WTC11 (cell line): ENCODE measurements around the gene BTBD19. TPM values are rescaled to one million over a fixed set of nuclear protein-coding genes. Genes with fewer than 3 reads are reported as not detected.
A peak's percentile ranks its signal among the peaks of the same experiment; 100 is the strongest.
"Not testable (repeated sequence)": the region's sequence is repeated elsewhere in the genome, so short reads cannot be mapped to it uniquely, and the experiment has no call there.

Experiments
- ATAC-seq: fragments of 200-7000 bp; cut with Tn5 transposase; 2 replicates; pipeline ENCODE4 v1.10.0; 2021; ENCODE audit warnings: mild to moderate bottlenecking, moderate library complexity
- CTCF ChIA-PET: fragments of 300-600 bp; sonication (Branson Sonifier 250); formaldehyde crosslinking; loops from one replicate; lab custom pipeline; 2021; ENCODE audit warnings: antibody characterized with exemption; lab: Charles Lee
- POLR2A ChIA-PET: fragments of 350-600 bp; sonication (Branson Sonifier 250); formaldehyde crosslinking; loops from one replicate; lab custom pipeline; 2021; ENCODE audit warnings: antibody characterized with exemption; lab: Charles Lee
- DNase-seq: peaks from one replicate; pipeline ENCODE4 v3.0.0; 2021; ENCODE audit warnings: low spot score
- H3K27ac Mint-ChIP-seq: 2 replicates; pipeline ENCODE4 v1.8.0; 2021; ENCODE audit warnings: mixed read lengths
- H3K27me3 Mint-ChIP-seq: 2 replicates; pipeline ENCODE4 v1.8.0; 2021; ENCODE audit warnings: low read depth, mild to moderate bottlenecking, moderate library complexity, mixed read lengths
- H3K36me3 Mint-ChIP-seq: 2 replicates; pipeline ENCODE4 v1.8.0; 2021; ENCODE audit warnings: mixed read lengths
- H3K4me1 Mint-ChIP-seq: 2 replicates; pipeline ENCODE4 v1.8.0; 2022; ENCODE audit warnings: mixed read lengths
- H3K4me3 Mint-ChIP-seq: 2 replicates; pipeline ENCODE4 v1.8.0; 2021; ENCODE audit warnings: mild to moderate bottlenecking, moderate library complexity, mixed read lengths
- H3K9me3 Mint-ChIP-seq: 2 replicates; pipeline ENCODE4 v1.8.0; 2021; ENCODE audit warnings: mixed read lengths
- AFF4 ChIP-seq: sonication (generic); formaldehyde crosslinking; IDR thresholded peaks from 2 replicates; pipeline ENCODE4 v1.8.1; 2023; ENCODE audit warnings: mild to moderate bottlenecking, missing genetic modification reagents, borderline replicate concordance
- AR ChIP-seq: fragments of 250-450 bp; sonication (Bioruptor Pico); IDR thresholded peaks from 2 replicates; pipeline ENCODE4 v1.9.0; 2021; ENCODE audit warnings: mild to moderate bottlenecking
- ATF1 ChIP-seq: sonication (generic); formaldehyde crosslinking; IDR thresholded peaks from 2 replicates; pipeline ENCODE4 v1.8.1; 2023; ENCODE audit warnings: mild to moderate bottlenecking, moderate library complexity, missing genetic modification reagents
- ATF2 ChIP-seq: sonication (generic); formaldehyde crosslinking; IDR thresholded peaks from 2 replicates; pipeline ENCODE4 v1.8.1; 2022; ENCODE audit warnings: low read depth, missing genetic modification reagents, borderline replicate concordance
- ATF6 ChIP-seq: sonication (generic); formaldehyde crosslinking; IDR thresholded peaks from 2 replicates; pipeline ENCODE4 v1.8.1; 2023; ENCODE audit warnings: mild to moderate bottlenecking, missing genetic modification reagents
- ETV6 ChIP-seq: sonication (generic); formaldehyde crosslinking; IDR thresholded peaks from 2 replicates; pipeline ENCODE4 v1.8.1; 2022; ENCODE audit warnings: mild to moderate bottlenecking, missing genetic modification reagents
- IRF1 ChIP-seq: sonication (generic); formaldehyde crosslinking; IDR thresholded peaks from 2 replicates; pipeline ENCODE4 v1.8.0; 2023; ENCODE audit warnings: missing genetic modification reagents
- MYBL2 ChIP-seq: sonication (generic); formaldehyde crosslinking; IDR thresholded peaks from 2 replicates; pipeline ENCODE4 v1.8.1; 2023; ENCODE audit warnings: mild to moderate bottlenecking, moderate library complexity, missing genetic modification reagents
- NR2C2 ChIP-seq: sonication (generic); formaldehyde crosslinking; IDR thresholded peaks from 2 replicates; pipeline ENCODE4 v1.8.0; 2022; ENCODE audit warnings: mild to moderate bottlenecking, missing genetic modification reagents
- PRRX2 ChIP-seq: fragments of 250-450 bp; sonication (Bioruptor Pico); IDR thresholded peaks from 2 replicates; pipeline ENCODE4 v1.8.0; 2021; ENCODE audit warnings: mild to moderate bottlenecking
- SMAD4 ChIP-seq: sonication (generic); formaldehyde crosslinking; IDR thresholded peaks from 2 replicates; pipeline ENCODE4 v1.8.0; 2022; ENCODE audit warnings: mild to moderate bottlenecking, missing genetic modification reagents
- SOX15 ChIP-seq: fragments of 250-450 bp; sonication (Bioruptor Pico); IDR thresholded peaks from 2 replicates; pipeline ENCODE4 v1.9.0; 2021; ENCODE audit warnings: mild to moderate bottlenecking
- TCF7 ChIP-seq: sonication (generic); formaldehyde crosslinking; IDR thresholded peaks from 2 replicates; pipeline ENCODE4 v1.8.0; 2022; ENCODE audit warnings: mild to moderate bottlenecking, low read depth, missing genetic modification reagents, moderate library complexity
- TP53 ChIP-seq: sonication (generic); formaldehyde crosslinking; IDR thresholded peaks from 2 replicates; pipeline ENCODE4 v1.8.1; 2023; ENCODE audit warnings: mild to moderate bottlenecking, missing genetic modification reagents
- ZNF232 ChIP-seq: sonication (generic); formaldehyde crosslinking; IDR thresholded peaks from 2 replicates; pipeline ENCODE4 v1.8.0; 2022; ENCODE audit warnings: mild to moderate bottlenecking, missing genetic modification reagents
- ZNF281 ChIP-seq: sonication (generic); formaldehyde crosslinking; IDR thresholded peaks from 2 replicates; pipeline ENCODE4 v1.8.0; 2023; ENCODE audit warnings: mild to moderate bottlenecking, missing genetic modification reagents
- ZNF396 ChIP-seq: fragments of 250-450 bp; sonication (Bioruptor Pico); IDR thresholded peaks from 2 replicates; pipeline ENCODE4 v1.8.0; 2021; ENCODE audit warnings: mild to moderate bottlenecking, moderate library complexity, borderline replicate concordance
- ZNF416 ChIP-seq: fragments of 250-450 bp; sonication (Bioruptor Pico); IDR thresholded peaks from 2 replicates; pipeline ENCODE4 v1.9.0; 2021; ENCODE audit warnings: mild to moderate bottlenecking, inconsistent platforms
- total RNA-seq: library from RNA; stranded (reverse); gene quantifications from 3 replicates; pipeline ENCODE4 v1.2.3, GENCODE V29; 2021

BTBD19 gene
- total RNA-seq, 1 experiment from 2014 or later: 1.7 TPM

- peaks cover 77% of the 10 kb centered on the region for H3K36me3 Mint-ChIP-seq
- CTCF ChIA-PET: no interaction called here
- no peaks in the 10 kb centered on the region for H3K4me1 Mint-ChIP-seq
- H3K4me3 Mint-ChIP-seq: no peak overlapping the region
- ATAC-seq (no peak), DNase-seq (no peak)
- H3K27ac Mint-ChIP-seq: peak overlapping the region; percentile 42; the same call in 1 of the 2 replicates
- POLR2A ChIA-PET: no interaction called here
- no peaks in the 10 kb centered on the region for H3K27me3 Mint-ChIP-seq
- TF ChIP-seq ATF2 (CRISPR knock-in tag) (no peak), ZNF416 (CRISPR knock-in tag) (no peak), TCF7 (CRISPR knock-in tag) (no peak), PRRX2 (no peak), NR2C2 (CRISPR knock-in tag) (no peak), ATF1 (no peak), ETV6 (CRISPR knock-in tag) (no peak), ZNF281 (CRISPR knock-in tag) (no peak), ATF6 (CRISPR knock-in tag) (no peak), ZNF232 (CRISPR knock-in tag) (no peak), SOX15 (CRISPR knock-in tag) (no peak), AR (CRISPR knock-in tag) (no peak), IRF1 (no peak), TP53 (CRISPR knock-in tag) (no peak), SMAD4 (CRISPR knock-in tag) (no peak), AFF4 (CRISPR knock-in tag) (no peak), ZNF396 (CRISPR knock-in tag) (no peak), MYBL2 (CRISPR knock-in tag) (no peak)
- no peaks in the 10 kb centered on the region for H3K9me3 Mint-ChIP-seq
Observed at GRCh38 chr1:44760876-44761275, 47.4 kb upstream of the BTBD19 start.

GRCh38 chr1:44766421-44766820 lies 41.9 kb upstream of the BTBD19 start:
- DNase-seq, H3K27ac Mint-ChIP-seq, H3K4me1 Mint-ChIP-seq, H3K4me3 Mint-ChIP-seq, H3K27me3 Mint-ChIP-seq, ATAC-seq, H3K9me3 Mint-ChIP-seq: not testable (repeated sequence)
- CTCF ChIA-PET: interaction anchor here (1.1 kb wide), 1 partner anchor 47 kb away, joined by 4 read pairs; no protein-coding TSS in a partner anchor
- POLR2A ChIA-PET: interaction anchor here (0.7 to 1.4 kb wide), 2 partner anchors 9 to 20 kb away, joined by 3 to 5 read pairs; partner anchors contain the start of gene RPS8
- H3K36me3 Mint-ChIP-seq: peaks cover 52% of the 10 kb centered on the region
